GM06990 (cell line): ENCODE measurements around the gene JAK3.

ENCODE experiments used
- DNase-seq: peaks from one replicate; pipeline ENCODE4 v3.0.0-alpha.2; 2011; ENCODE audit not compliant: insufficient read length; ENCODE audit errors: extremely low read depth
- H3K27me3 ChIP-seq: replicated peaks from 2 replicates; pipeline ENCODE4 v1.6.0; 2011; ENCODE audit warnings: low read length; ENCODE audit not compliant: control insufficient read depth, insufficient read depth
- H3K36me3 ChIP-seq: 2 replicates; pipeline ENCODE4 v1.5.1; 2011; ENCODE audit warnings: low read length; ENCODE audit not compliant: control insufficient read depth, insufficient read depth
- H3K4me3 ChIP-seq: replicated peaks from 2 replicates; pipeline ENCODE4 v1.5.1; 2011; ENCODE audit warnings: low read depth, mild to moderate bottlenecking, control low read depth, low read length
- TF ChIP-seq, protein P1 (sequence below): IDR thresholded peaks from 2 replicates; pipeline ENCODE4 v1.5.1; 2011; ENCODE audit warnings: low read length, control low read depth, mild to moderate bottlenecking, inconsistent platforms; ENCODE audit not compliant: insufficient read depth, poor library complexity, severe bottlenecking

The JAK3 gene

DNA sequence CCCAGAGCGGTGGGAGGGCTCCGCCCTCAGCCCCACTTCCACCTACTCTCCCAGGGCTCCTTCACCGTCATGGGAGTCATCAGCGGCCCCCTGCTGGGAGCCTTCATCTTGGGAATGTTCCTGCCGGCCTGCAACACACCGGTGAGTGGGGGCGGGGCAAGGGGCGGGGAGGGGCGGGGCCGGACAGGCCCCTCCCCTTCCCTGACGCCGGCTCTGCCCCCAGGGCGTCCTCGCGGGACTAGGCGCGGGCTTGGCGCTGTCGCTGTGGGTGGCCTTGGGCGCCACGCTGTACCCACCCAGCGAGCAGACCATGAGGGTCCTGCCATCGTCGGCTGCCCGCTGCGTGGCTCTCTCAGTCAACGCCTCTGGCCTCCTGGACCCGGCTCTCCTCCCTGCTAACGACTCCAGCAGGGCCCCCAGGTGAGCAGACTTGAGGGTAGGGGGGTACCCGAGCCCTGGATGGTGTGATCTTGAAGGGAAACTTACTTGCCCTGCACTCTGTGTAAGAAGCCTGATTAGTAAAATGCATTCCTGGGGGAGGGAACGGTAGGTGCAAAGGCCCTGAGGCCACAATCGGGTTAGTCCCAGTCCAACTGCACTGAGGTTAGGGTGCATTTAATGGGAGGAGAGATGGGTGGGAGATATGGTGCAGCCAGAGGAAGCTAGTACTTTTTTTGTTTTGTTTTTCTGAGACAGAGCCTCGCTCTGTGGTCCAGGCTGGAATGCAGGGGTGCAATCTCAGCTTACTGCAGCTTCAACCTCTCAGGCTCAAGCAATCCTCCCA lies 36.0 kb upstream of the JAK3 start:
- H3K36me3 ChIP-seq: no peaks in the 10 kb centered on the region
- TF ChIP-seq, protein P1, sequence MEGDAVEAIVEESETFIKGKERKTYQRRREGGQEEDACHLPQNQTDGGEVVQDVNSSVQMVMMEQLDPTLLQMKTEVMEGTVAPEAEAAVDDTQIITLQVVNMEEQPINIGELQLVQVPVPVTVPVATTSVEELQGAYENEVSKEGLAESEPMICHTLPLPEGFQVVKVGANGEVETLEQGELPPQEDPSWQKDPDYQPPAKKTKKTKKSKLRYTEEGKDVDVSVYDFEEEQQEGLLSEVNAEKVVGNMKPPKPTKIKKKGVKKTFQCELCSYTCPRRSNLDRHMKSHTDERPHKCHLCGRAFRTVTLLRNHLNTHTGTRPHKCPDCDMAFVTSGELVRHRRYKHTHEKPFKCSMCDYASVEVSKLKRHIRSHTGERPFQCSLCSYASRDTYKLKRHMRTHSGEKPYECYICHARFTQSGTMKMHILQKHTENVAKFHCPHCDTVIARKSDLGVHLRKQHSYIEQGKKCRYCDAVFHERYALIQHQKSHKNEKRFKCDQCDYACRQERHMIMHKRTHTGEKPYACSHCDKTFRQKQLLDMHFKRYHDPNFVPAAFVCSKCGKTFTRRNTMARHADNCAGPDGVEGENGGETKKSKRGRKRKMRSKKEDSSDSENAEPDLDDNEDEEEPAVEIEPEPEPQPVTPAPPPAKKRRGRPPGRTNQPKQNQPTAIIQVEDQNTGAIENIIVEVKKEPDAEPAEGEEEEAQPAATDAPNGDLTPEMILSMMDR: no peak
- H3K27me3 ChIP-seq: no peaks in the 10 kb centered on the region
- H3K4me3 ChIP-seq: no peak overlapping the region
- DNase-seq: no peak

GRCh38 chr19:17881701-17882100 lies 33.9 kb upstream of the JAK3 start:
- no peaks in the 10 kb centered on the region for H3K36me3 ChIP-seq
- no peak for DNase-seq
- TF ChIP-seq, protein P1: no peak
- no peaks in the 10 kb centered on the region; the same call in 1 of the 2 replicates for H3K27me3 ChIP-seq
- H3K4me3 ChIP-seq: no peak overlapping the region

DNA sequence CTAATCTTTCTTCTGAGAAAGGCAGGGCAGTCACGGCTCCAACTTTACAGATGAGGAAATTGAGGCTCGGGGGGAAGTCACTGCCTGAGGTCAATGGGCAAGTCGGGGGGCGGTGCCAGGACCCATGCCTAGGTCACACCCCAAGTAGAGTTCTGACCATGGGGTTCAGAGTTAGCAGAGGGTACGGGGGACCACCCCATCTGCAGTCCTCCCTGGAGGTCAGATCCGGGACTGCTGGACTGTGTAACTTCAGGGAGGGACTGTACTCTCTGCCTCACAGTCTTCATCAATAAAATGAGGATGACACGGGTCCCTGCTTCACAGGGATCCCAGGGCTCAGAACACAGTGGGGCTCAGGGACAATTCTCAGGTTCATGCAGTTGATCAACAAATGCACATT lies 31.7 kb upstream of the JAK3 start:
- Histone ChIP-seq H3K36me3 (no peaks in the 10 kb centered on the region), H3K27me3 (no peaks in the 10 kb centered on the region; the same call in 1 of the 2 replicates), H3K4me3 (no peak overlapping the region)
- DNase-seq: no peak
- TF ChIP-seq, protein P1: no peak

DNA sequence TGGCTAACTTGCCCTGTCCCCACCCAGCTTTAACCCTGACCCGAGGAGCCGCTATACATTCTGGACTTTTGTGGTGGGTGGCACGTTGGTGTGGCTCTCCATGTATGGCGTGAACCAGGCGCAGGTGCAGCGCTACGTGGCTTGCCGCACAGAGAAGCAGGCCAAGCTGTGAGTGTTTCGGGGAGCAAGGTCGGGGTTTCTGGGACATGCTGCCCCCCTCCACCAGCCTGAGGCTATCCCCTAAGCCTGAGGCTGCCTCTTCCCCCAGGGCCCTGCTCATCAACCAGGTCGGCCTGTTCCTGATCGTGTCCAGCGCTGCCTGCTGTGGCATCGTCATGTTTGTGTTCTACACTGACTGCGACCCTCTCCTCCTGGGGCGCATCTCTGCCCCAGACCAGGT lies 29.9 kb upstream of the JAK3 start:
- DNase-seq: no peak
- TF ChIP-seq, protein P1: no peak
- Histone ChIP-seq H3K4me3 (no peak overlapping the region), H3K27me3 (no peaks in the 10 kb centered on the region; the same call in 1 of the 2 replicates), H3K36me3 (no peaks in the 10 kb centered on the region)

- Histone ChIP-seq H3K4me3 (no peak overlapping the region), H3K36me3 (no peaks in the 10 kb centered on the region), H3K27me3 (no peaks in the 10 kb centered on the region; the same call in 1 of the 2 replicates)
- TF ChIP-seq, protein P1: no peak
- no peak for DNase-seq
Observed at GRCh38 chr19:17874758-17875135, 27.0 kb upstream of the JAK3 start.
